ENCODE results near the gene CDK14.

DNA sequence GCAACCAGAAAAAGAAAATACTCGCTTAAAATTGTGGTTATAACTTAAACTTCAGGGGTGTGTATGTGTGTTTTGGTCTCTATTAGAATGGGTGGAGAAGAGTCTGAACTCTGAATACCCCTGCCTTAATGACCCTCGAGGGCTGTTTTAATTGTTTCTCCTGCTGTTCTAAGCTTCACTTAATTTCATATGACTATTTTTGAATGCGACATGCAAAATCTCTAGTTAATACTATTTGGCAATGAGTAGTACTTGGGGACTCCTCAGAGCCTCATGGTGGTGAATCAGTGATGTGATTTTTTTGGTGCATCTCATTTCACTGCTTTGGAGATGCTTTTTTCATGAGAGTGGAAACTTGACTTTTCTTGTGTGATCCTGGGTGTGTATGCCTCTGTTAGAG is 178.6 kb downstream of the CDK14 start:
- TF ChIP-seq, protein P1, sequence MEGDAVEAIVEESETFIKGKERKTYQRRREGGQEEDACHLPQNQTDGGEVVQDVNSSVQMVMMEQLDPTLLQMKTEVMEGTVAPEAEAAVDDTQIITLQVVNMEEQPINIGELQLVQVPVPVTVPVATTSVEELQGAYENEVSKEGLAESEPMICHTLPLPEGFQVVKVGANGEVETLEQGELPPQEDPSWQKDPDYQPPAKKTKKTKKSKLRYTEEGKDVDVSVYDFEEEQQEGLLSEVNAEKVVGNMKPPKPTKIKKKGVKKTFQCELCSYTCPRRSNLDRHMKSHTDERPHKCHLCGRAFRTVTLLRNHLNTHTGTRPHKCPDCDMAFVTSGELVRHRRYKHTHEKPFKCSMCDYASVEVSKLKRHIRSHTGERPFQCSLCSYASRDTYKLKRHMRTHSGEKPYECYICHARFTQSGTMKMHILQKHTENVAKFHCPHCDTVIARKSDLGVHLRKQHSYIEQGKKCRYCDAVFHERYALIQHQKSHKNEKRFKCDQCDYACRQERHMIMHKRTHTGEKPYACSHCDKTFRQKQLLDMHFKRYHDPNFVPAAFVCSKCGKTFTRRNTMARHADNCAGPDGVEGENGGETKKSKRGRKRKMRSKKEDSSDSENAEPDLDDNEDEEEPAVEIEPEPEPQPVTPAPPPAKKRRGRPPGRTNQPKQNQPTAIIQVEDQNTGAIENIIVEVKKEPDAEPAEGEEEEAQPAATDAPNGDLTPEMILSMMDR (IDR thresholded peaks at IDR 0.05): no peak
- TF ChIP-seq POLR2A (IDR thresholded peaks at IDR 0.05): no peak
